Inflammatory macrophage treated with lipopolysaccharide for 1 hour (primary cell): Measurements from ENCODE around the gene ZDHHC6.

Experiments
- DNase-seq, 2 donors: peaks; one replicate each; pipeline ENCODE4 v3.0.0-alpha.2; 2020 to 2022

The ZDHHC6 gene

DNA sequence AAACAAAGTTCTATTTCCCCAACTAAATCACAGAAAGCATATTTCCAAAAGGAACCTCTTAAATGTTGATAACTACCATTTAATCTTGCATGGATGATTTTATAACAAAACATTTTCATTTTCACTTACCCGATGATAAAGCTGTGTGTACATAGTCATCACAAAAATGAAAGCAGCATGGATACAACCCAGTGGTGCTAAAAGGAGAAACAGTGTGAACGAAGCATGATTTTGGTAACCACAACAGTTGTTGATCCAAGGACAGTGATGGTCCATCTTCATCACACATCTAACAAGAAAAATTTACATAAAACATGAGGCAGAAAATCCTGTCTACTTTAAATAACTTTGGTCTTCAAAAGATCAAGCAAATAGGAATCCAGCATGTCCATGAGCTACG lies 4.7 kb downstream of the ZDHHC6 start:
- no peak for DNase-seq

- DNase-seq = no peak
These were observed 5.2 kb downstream of the ZDHHC6 start for GRCh38 chr10:112441520-112441919.

DNA sequence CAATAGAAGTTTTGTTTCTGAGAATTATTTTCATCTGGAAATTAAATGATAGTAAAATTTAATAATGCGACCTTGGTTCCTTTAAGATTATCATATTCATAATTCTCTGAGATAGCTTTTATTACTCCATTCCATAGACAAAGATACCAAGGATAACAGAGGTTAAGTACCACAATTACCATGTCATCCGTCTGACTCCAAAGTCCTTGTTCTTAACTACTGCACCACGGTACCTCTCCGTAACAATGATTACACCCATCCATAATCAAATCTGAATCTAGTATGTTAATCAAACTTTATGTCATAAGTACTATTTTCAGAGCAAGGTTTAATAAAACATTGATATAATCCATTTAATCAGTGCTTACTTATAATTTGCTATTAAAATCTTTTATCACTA lies 8.4 kb downstream of the ZDHHC6 start:
- no peak for DNase-seq

DNA sequence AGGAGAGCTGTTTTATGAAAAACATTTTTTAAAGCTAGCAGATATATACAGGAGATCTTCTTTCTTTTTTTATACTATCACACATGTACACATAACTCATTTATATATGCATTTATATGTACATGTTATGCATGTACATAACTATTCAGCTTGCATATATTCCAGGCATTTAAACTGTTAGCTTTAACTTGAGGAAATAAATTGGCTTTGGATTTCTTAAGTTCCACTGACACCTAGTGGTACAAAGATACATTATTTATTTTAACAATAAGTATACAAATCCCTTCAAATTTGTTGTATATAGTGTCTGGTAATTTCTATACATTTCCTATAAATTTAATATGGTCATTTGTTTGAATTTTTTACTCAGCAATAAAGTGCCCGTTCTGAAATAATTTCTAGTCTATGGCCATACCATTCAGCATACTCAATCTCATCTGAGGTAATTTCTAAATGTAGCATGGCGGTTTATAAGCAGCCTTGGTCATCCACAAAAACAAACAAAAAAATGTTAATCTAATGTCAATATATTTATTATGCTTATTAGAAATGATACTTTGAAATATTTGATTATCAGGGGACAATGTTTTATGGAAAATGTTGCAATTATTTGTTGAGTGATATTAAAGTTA lies 11.6 kb downstream of the ZDHHC6 start:
- DNase-seq = peak; percentile 31 to 63

GRCh38 chr10:112433136-112433535 lies 13.6 kb downstream of the ZDHHC6 start:
- no peak for DNase-seq

DNA sequence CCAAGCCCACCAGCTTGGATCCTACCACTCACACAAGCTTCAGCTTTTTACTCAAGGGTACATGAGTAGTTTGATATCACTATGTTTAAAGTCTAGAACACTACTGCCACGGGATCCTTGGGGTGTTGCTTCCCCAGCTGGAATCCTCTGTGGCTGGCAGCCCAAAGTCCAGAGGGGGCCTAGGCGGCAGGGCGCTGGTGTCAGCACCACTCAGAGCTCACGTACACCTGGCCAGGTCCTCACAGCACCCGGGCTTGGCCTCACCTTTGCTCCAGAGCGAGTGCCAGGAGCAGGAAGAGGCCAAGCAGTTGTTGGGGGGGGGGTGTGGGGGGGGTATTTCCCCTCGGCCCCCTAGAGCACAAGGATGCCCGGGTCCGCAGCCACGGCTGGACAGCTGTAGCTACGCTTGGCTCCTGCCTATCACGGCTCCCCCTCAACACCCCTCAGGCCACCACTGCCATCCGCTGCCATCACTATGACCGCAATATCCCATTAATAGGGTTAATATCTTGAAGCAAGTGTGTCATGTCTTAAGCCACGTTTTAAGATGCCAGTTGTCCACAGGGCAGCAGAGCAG lies 17.0 kb downstream of the ZDHHC6 start:
- no peak for DNase-seq

DNA sequence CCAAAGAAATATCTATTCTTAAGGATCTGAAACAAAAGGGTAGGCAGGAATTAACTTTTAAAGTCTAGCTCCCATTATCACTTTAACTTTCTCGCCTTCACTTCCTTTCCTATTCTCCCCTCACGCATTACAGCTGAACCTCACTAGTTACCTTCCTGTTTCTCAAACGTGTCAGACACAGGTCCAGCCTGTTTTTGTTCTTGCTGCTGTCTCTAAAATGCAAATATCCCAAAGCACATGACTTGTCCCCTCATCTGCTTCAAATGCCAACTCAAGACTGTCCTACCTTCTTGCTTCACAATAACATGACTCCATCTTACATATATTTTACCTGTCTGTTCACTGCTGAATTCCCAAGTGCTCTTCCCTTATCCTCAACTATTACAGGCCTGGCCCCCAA lies 17.6 kb downstream of the ZDHHC6 start:
- no peak for DNase-seq

DNA sequence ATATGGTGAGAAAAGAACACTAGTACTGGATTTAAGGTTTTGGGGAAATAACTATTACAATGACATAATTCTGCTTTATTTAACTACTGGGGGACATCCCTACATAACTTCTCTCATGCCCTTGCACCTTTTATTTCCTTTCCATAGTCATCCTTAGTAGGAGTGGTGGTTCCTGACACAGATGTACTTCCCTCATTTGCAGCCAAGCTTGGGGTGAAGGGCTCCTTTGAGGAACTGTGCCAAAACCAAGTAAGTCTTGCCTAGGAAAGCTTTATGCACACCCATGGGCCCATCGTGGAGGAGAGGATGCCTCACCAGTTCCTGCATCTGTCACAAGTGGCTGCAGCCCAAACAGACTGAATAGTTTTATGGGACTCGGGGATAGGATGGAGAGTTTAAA lies 20.6 kb downstream of the ZDHHC6 start:
- DNase-seq = peak; percentile 53 to 84

- DNase-seq = no peak
These were observed 22.1 kb downstream of the ZDHHC6 start for GRCh38 chr10:112424651-112425050.

DNA sequence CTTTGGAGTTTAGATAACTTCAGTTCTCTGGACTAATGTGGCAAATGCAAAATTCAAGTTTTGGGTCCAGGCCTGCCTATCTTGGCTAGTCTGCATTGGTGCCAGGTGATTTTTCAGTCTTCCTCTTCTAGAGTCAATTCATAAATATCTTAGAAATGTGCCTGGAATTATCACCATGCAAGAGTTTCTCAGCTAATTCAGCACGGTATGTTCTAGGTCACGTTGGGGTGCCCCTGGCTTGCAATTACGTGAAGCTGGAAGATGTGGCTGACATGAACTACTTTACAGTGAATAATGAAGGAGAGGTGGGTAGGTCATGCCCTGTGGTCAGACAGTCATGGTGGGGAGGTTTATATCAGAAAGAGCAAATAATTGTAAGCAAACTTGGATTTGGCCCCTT lies 25.0 kb downstream of the ZDHHC6 start:
- no peak for DNase-seq

DNA sequence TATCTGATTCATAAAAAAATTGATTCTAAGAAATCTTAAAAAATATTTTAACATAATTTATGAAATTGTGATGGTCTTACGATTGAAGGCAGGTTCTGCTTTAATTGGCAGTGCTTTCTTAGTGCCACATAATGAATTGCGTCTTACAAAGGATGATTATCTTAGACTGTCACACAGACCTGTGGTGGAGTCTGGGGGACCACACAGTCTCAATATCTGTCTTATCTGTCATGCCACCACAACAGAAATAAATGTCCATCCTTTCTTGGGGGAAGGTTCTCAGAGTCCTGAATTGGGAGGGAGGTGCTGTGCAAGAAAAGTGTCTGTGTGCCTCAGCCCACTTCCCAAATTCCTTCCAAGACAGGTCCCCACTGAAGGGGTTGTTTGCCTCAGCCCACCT lies 34.0 kb downstream of the ZDHHC6 start:
- no peak for DNase-seq

- no peak for DNase-seq
These were observed 37.0 kb downstream of the ZDHHC6 start for GRCh38 chr10:112409755-112410154.

DNA sequence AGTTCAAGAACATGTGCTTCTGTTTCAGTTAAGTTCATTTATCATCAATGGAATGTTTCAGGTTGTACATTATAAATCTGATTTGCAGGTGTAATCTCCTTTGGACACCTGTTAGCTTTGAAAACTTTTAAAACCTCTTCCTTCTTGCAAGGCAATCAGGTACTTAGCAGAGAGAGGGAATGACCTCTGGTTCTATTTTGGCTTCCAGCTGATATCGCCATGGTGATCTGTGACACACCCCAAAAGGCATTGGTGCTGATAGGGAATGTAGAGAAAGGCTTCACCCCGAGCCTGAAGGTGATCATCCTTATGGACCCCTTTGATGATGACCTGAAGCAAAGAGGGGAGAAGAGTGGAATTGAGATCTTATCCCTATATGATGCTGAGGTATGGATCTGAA lies 37.4 kb downstream of the ZDHHC6 start:
- no peak for DNase-seq

DNA sequence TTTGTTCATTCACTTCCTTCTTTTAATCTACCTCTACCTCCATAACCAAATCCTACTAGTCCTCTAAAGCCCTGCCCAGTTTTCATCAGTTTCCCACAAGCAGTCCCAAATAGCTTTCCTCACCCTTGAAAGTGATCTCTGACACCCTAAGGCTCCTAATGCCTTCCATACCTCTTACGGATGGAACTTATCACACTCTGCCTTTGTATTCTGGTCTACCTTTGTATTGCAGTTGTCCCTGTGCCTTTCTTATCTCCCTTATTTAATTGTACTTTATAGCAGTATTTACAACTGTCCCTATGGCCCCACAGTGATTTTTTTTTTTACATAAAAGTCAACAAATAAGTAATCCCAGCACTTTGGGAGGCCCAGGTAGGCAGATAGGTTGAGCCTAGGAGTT lies 39.0 kb downstream of the ZDHHC6 start:
- DNase-seq = no peak

GRCh38 chr10:112406806-112407205 lies 39.9 kb downstream of the ZDHHC6 start:
- peak; percentile 43 to 73 for DNase-seq

- DNase-seq = no peak
These were observed 42.1 kb downstream of the ZDHHC6 start for GRCh38 chr10:112404617-112405016.

- no peak for DNase-seq
These were observed 43.8 kb downstream of the ZDHHC6 start for GRCh38 chr10:112402917-112403316.

DNA sequence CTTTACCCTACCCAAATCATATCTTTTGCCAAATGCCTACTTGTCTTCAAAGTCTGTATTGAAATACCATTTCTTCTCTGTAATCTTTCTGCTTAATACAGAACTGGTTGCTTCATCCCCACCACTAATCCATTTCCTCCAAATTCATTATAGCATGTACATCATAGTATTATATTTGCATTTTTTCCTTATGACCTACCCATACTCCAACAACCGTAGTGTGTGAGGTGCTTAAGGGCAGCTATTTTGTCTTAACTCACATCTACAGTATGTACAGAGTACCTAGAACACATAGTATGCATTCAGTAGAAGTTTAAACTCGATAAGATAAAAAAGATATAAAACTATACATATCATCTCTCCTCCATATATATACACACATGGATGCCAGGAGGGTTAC lies 49.1 kb downstream of the ZDHHC6 start:
- DNase-seq = no peak

DNA sequence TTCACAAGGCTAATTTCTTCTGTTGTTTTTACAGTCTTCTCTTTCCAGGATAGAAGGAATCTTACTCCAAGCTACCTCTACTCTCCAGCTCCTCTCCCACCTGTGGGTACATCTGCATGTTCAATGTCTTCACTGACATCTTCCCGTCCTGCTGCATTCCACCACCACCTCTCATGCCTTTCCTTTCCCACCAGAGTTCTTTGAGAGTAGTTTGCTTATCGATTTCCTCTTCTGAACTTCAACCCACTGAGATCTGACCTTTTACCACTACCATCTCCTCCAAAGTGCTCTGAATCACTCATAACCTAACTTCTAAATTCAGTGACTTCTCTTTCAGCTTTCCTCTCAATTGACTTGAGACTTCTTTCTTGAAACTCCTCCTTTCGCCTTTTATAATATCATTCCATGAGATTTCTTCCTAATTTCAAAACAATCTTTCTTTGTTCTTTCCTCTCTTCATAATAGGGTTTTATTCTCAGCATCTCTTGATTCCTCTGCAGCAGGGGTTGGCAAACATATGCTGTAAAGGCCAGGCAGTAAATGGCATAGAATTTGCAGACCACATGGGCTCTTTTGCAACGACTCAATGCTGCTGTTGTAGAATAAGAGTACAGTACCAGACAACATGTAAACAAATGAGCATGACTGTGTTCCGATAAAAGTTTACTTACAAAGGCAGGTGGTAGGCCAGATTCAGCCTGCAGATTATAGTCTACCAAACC lies 50.7 kb downstream of the ZDHHC6 start:
- DNase-seq = no peak

- no peak for DNase-seq
These were observed 52.2 kb downstream of the ZDHHC6 start for GRCh38 chr10:112394475-112394875.

- no peak for DNase-seq
These were observed 52.9 kb downstream of the ZDHHC6 start for GRCh38 chr10:112393827-112394226.

- DNase-seq = no peak
These were observed 53.4 kb downstream of the ZDHHC6 start for GRCh38 chr10:112393341-112393740.

DNA sequence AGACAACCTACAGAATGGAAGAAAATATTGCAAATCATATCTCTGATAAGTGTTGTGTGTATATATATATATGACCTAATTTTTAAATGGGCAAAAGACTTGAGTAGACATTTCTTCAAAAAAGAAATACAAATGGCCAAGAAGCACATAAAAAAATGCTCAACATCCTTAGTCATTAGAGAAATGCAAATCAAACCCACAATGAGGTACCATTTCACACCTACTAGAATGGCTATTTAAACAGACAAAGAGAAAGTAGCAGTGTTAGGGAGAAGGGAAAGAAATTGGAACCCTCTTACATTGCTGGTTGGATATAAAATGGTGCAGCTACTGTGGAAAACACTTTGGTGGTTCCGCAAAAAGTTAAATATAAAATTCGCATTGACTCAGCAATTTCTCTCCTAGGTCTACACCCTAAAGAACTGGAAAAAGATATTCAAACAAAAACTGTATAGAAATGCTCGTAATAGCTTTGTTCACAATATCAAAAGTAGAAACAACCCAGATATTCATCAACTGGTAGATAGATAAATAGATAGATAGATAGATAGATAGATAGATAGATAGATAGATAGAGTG lies 56.5 kb downstream of the ZDHHC6 start:
- DNase-seq = peak in 1 of 2 donors; percentile 32

GRCh38 chr10:112389271-112389822 lies 57.4 kb downstream of the ZDHHC6 start:
- DNase-seq = peak; percentile 96 to 100
